HepG2 (cell line): Measurements from ENCODE around the gene ST6GALNAC3. TPM values are rescaled to one million over a fixed set of nuclear protein-coding genes. Genes with fewer than 3 reads are reported as not detected.

Experiments
- AHR ChIP-seq: IDR thresholded peaks from 2 replicates; pipeline ENCODE4 v1.6.1; 2018; ENCODE audit warnings: missing genetic modification reagents, missing compliant biosample characterization
- CEBPB ChIP-seq: IDR thresholded peaks from 2 replicates; pipeline ENCODE4 v1.6.1; 2011; ENCODE audit warnings: low read depth, low read length, improper control_type of control experiment, borderline replicate concordance
- CTCF ChIP-seq: sonication (generic); formaldehyde crosslinking; IDR thresholded peaks from 2 replicates; pipeline ENCODE4 v1.5.0; 2020; ENCODE audit warnings: mild to moderate bottlenecking, missing genetic modification reagents, moderate library complexity
- ELF1 ChIP-seq: sonication (generic); formaldehyde crosslinking; IDR thresholded peaks from 2 replicates; pipeline ENCODE4 v1.4.0; 2020; ENCODE audit warnings: missing genetic modification reagents
- EZH2 ChIP-seq: conservative IDR thresholded peaks from 2 replicates; pipeline ENCODE4 v1.6.1; 2012; ENCODE audit warnings: mild to moderate bottlenecking, low read depth, low read length, moderate library complexity
- GABPB1 ChIP-seq: IDR thresholded peaks from 2 replicates; pipeline ENCODE4 v1.6.1; 2016; ENCODE audit warnings: mild to moderate bottlenecking, missing genetic modification reagents, moderate library complexity, missing compliant biosample characterization
- GATAD2A ChIP-seq: IDR thresholded peaks from 2 replicates; pipeline ENCODE4 v1.6.1; 2016
- GPN1 ChIP-seq: sonication (generic); formaldehyde crosslinking; IDR thresholded peaks from 2 replicates; pipeline ENCODE4 v1.5.1; 2020; ENCODE audit warnings: missing genetic modification reagents, borderline replicate concordance
- HMGXB4 ChIP-seq, 2 experiments: sonication (generic) in 1 of 2; formaldehyde crosslinking in 1 of 2; IDR thresholded peaks; 2 replicates each; pipeline versions ENCODE4 v1.4.0 to v1.6.1; 2018 to 2020; ENCODE audit warnings: missing genetic modification reagents in 2 of 2, borderline replicate concordance in 1 of 2, low read depth in 1 of 2, mild to moderate bottlenecking in 1 of 2, missing biosample characterization in 1 of 2
- IRF2 ChIP-seq: IDR thresholded peaks from 2 replicates; pipeline ENCODE4 v1.6.1; 2018; ENCODE audit warnings: missing genetic modification reagents, missing compliant biosample characterization
- KAT8 ChIP-seq: IDR thresholded peaks from 2 replicates; pipeline ENCODE4 v1.6.1; 2016; ENCODE audit warnings: missing genetic modification reagents, missing compliant biosample characterization
- MAX ChIP-seq: IDR thresholded peaks from 2 replicates; pipeline ENCODE4 v1.6.1; 2012; ENCODE audit warnings: inconsistent platforms
- NONO ChIP-seq, 2 experiments: fragments of 450-650 bp in 1 of 2; sonication (generic) in 1 of 2; formaldehyde crosslinking in 1 of 2; IDR thresholded peaks in 1 of 2; conservative IDR thresholded peaks in 1 of 2; 2 replicates each; pipeline versions ENCODE4 v1.6.1 to v1.8.0; 2017 to 2022; ENCODE audit warnings: mild to moderate bottlenecking in 1 of 2, missing genetic modification reagents in 1 of 2, moderate library complexity in 1 of 2
- RAD21 ChIP-seq: fragments of 450-650 bp; formaldehyde crosslinking; IDR thresholded peaks from 2 replicates; pipeline ENCODE4 v1.5.0; 2020; ENCODE audit warnings: mild to moderate bottlenecking
- RFX5 ChIP-seq: IDR thresholded peaks from 2 replicates; pipeline ENCODE4 v1.6.1; 2011; ENCODE audit warnings: low read depth, low read length, improper control_type of control experiment
- SAP130 ChIP-seq: IDR thresholded peaks from 2 replicates; pipeline ENCODE4 v1.6.1; 2016; ENCODE audit warnings: low read depth
- SKIL ChIP-seq: sonication (generic); formaldehyde crosslinking; IDR thresholded peaks from 2 replicates; pipeline ENCODE4 v1.8.0; 2022; ENCODE audit warnings: missing genetic modification reagents, mild to moderate bottlenecking, moderate library complexity, borderline replicate concordance
- SMC3 ChIP-seq: IDR thresholded peaks from 2 replicates; pipeline ENCODE4 v1.6.1; 2011; ENCODE audit warnings: low read length, improper control_type of control experiment
- SRY ChIP-seq: sonication (generic); formaldehyde crosslinking; IDR thresholded peaks from 2 replicates; pipeline ENCODE4 v1.8.0; 2022; ENCODE audit warnings: mild to moderate bottlenecking, missing genetic modification reagents
- ZFP91 ChIP-seq: sonication (generic); formaldehyde crosslinking; IDR thresholded peaks from 2 replicates; pipeline ENCODE4 v1.9.0; 2022; ENCODE audit warnings: missing genetic modification reagents, mild to moderate bottlenecking, borderline replicate concordance
- ZNF205 ChIP-seq: IDR thresholded peaks from 2 replicates; pipeline ENCODE4 v1.6.1; 2018; ENCODE audit warnings: missing biosample characterization, missing genetic modification reagents
- ZNF580 ChIP-seq: IDR thresholded peaks from 2 replicates; pipeline ENCODE4 v1.6.1; 2016; ENCODE audit warnings: low read depth, borderline replicate concordance
- polyA plus RNA-seq, 8 experiments: library from polyadenylated mRNA; depleted of rRNA in 3 of 8; stranded (reverse) in 7 of 8; unstranded in 1 of 8; fragments of >200 nt; fragmentation: Illumina TruSeq in 4 of 8; extraction: Trizol in 4 of 8; gene quantifications; 2 replicates each; pipeline versions ENCODE4 v1.2.1 to v1.2.3, GENCODE V29; 2011 to 2016; ENCODE audit warnings: low read depth in 4 of 8, missing spikeins in 1 of 8, mixed read lengths in 1 of 8; ENCODE audit not compliant: insufficient read depth in 1 of 8
- total RNA-seq, 5 experiments: library from RNA; depleted of rRNA; stranded (reverse); fragments of >200 nt; fragmentation: Illumina TruSeq; extraction: Trizol; gene quantifications; 2 replicates each; pipeline ENCODE4 v1.2.3, GENCODE V29; 2016; ENCODE audit warnings: low read depth in 1 of 5

Gene ST6GALNAC3
- total and polyA plus RNA-seq, 2 of the 13 experiments (the other 11 are each of a cell fraction or from before 2014, with no cell fraction given): not detected

- TF ChIP-seq HMGXB4 (CRISPR knock-in tag; IDR thresholded peaks at IDR 0.05; ENCODE audit: borderline replicate concordance in 1 of 2, low read depth in 1 of 2) (peak in 1 of 2 experiments; percentile 30; a peak in 1 of 4 replicates), SRY (CRISPR knock-in tag) (no peak), NONO (IDR thresholded peaks at IDR 0.05) (no peak), NONO (CRISPR knock-in tag; conservative IDR thresholded peaks at IDR 0.05) (0 out of 2 replicates have a peak, but pooled peaks have one; percentile 28), GPN1 (CRISPR knock-in tag) (no peak), KAT8 (0 out of 2 replicates have a peak, but pooled peaks have one; percentile 16), MAX (peak; percentile 22; the same call in 1 of the 2 replicates), ELF1 (CRISPR knock-in tag) (peak; percentile 73), GATAD2A (CRISPR knock-in tag) (peak; percentile 19; the same call in 1 of the 2 replicates), RAD21 (CRISPR knock-in tag) (peak; percentile 72), SMC3 (peak; percentile 75), GABPB1 (0 out of 2 replicates have a peak, but pooled peaks have one; percentile 11), CTCF (CRISPR knock-in tag) (peak; percentile 93), SKIL (CRISPR knock-in tag) (no peak), EZH2 (no peak), AHR (no peak), IRF2 (CRISPR knock-in tag) (0 out of 2 replicates have a peak, but pooled peaks have one; percentile 32), ZFP91 (peak; percentile 52; the same call in 1 of the 2 replicates), ZNF205 (CRISPR knock-in tag) (peak; percentile 76; the same call in 1 of the 2 replicates), CEBPB (no peak), RFX5 (no peak), ZNF580 (CRISPR knock-in tag) (no peak), SAP130 (CRISPR knock-in tag) (no peak)
Observed at GRCh38 chr1:76154206-76154956, 79.8 kb downstream of the ST6GALNAC3 start (continued).
